Measurements from ENCODE around the gene NOX4. TPM values are rescaled to one million over a fixed set of nuclear protein-coding genes. Genes with fewer than 3 reads are reported as not detected.

The NOX4 gene
- total RNA-seq (ENCODE audit: insufficient read depth, low replicate concordance) = 14.0 TPM

DNA sequence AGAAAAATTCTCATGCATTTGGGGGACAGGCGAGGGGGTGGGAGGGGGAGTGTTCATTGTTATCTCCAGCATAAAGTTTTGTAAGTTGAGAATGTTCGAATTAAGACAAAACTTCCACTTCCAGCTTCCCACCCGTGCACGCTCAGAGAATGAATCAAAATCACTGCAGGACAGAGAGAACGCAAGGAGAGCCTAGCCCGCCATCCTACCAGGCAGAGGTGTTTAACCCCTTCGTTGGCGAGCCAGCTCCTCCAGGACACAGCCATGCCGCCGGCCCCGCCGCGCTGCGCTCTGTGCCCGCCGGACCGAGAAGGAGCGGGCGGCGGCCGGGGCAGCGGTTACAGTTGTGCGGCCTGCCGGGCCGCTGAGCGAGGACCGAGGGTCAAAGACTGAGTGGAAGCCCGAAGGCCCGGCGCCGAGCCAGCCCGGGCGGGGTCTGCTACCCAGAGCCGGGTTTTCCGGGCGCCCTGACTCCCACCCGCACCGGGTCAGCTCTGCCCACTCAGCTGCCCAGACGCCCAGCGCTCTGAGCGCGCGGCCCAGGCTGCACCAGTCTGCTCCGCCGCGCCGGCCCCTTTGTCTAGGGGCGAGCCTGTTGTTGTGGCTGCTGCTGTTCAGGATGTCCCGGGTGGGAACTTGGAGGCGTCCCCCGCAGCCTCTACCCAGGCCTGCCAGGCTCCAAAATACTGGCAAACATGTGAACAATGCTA lies at the start of gene NOX4:
Gene NOX4, minus strand, starts transcription at position 395 of the 710 bp plus-strand sequence. Its CDS starts 129 bp downstream, at position 266.
- DNase-seq (ENCODE audit: low spot score) = peak; percentile 76

DNA sequence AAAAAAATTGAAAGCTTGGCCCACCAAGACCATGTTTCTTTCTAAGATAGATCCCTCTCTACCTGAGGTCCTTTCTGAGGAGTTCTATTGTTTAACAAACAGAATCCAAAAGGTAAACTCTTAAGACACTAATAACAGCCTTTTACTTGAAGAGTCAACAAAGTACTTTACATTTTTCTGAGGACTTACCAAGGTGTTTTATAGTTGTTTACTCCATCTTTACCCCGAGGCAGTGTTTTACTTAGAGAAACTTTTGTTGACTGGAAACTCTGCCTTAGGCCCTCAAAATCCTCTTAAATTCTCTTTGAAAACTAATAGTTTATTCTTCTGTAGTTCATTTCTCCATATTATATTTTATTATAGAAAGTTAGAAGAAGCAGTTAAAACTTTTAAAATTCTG lies 49.7 kb upstream of the NOX4 start:
- DNase-seq (ENCODE audit: low spot score) = no peak

DNA sequence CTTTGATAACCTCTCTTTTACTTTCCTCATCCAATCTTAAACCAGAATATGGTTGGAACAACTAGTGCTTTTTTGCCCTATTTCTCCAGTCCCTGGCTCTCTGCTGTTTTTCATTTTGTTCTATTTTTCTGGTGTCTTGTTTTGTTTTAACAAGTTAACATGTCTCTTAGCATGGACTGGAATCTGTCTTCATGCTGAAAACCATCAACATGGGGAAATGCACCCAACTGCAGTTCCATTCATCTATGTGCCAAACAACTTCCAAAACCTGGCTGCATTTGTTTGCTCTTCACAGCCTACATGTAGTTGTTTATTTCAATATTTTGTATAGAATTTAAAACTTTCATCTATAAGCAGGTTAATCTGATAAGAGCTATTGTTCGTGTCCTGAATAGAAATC lies 46.8 kb upstream of the NOX4 start:
- DNase-seq (ENCODE audit: low spot score) = no peak

DNA sequence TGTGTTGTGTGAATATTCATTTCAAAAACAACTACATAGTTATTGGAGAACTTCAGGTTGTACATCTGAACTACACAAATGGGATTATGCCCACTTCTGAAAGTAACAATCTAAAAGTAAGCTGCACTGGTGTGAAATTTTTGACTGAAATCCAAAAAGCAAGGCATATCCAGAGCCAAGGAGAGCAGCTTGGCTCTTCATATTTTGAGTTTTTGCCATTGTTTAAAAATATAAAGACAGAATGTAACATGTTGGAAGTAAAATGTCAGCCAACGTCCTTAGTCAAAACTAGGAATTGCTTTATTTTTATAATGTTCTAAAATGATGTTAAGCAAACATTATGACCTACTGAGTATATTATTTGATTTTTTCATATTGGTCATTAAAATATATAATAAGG lies 45.8 kb upstream of the NOX4 start:
- no peak for DNase-seq (ENCODE audit: low spot score)

DNA sequence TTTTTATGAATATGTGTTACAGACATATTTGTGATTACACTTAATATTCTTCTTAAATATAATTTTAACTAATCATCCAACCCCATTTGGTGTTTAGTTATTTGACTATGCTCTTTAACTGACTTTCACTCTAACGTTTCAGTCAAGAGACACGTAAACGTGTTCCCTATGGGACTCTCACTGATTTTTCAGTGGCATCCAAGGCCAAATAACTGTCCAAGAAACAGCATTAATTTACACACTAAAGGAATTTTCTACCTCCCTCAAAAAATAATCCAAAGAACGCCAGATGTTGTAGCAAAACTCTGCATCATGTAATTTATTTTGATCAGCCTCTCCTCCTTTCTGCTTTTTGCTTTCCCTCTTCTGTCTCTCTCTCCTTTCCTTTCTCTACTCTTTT lies 44.0 kb upstream of the NOX4 start:
- DNase-seq (ENCODE audit: low spot score) = no peak

DNA sequence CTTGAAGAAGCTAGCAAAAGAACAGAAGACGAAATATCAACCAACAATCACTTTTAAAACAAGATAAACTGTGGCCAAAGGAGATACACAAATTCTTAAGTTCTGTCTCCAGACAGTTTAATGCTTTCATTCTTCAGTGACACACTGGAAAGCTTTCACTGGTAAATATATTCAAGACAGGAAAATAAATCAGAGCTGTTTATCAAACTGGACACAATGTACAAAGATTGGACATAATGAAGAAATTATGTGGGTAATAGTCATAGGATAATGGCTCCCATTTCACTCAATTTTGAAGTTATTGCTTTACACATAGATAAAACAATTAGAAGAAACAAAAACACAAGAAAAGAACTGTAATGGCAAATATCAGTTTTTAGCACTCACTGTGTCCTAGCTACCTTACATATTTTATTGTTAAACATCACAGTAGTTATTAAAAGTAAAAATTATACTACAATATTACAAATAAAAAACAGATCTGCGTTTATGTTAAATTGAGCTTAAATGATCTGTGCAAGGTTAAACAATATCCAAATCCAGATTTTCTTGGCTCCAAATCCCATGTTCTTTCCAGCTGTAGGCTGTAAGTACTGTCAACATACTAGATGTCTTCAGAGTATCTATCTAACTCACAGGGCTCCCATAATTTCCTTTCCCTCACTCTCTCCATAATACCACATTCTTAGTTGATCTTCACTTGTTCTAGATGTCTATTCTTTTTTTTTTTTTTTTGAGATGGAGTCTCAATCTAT lies 38.6 kb upstream of the NOX4 start:
- no peak for DNase-seq (ENCODE audit: low spot score)

DNA sequence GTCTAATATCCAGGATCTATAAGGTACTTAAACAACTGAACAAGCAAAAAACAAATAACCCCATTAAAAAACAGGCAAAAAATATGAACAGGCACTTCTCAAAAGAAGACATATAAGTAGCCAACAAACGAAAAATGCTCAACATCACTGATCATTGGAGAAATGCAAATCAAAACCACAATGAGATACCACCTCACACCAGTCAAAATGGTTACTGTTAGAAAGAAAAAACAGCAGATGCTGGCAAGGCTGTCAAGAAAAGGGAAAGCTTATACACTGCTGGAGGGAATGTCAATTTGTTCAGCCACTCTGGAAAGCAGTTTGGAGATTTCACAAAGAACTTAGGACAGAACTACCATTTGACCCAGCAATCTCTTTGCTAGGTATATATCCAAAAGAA lies 30.6 kb upstream of the NOX4 start:
- DNase-seq (ENCODE audit: low spot score) = no peak

DNA sequence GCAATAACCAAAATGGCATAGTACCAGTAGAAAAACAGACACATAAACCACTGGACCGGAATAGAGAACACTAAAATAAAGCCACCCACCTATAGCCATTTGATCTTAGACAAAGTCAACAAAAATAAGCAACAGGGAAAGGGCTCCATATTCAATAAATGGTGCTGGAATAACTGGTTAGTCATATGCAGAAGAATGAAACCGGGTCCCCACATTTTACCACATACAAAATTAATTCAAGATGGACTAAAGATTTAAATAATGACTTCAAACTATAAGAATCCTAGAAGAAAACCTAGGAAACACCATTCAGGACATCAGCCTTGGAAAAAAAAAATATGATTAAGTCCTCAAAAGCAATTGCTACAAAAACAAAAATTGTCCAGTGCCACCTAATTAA lies 30.1 kb upstream of the NOX4 start:
- no peak for DNase-seq (ENCODE audit: low spot score)

DNA sequence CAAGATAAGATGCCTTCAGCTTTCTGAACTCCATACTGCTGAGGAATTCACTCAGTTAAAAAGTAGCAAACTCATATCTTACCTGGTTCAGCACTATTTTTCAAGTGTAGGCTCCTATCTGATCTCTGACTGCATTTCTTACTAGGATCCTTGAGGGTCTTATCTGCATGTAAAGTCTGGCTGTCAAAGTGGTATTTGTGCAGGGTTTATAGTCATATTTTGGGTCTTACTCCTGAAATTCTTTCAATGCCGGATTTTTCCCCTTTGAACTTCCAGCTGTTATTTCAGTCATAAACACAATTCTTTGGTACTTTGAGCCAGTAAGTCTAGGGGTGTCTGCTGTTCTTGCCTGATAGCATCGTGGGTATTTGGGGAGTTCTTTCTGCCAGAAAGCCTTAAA lies 25.3 kb upstream of the NOX4 start:
- DNase-seq (ENCODE audit: low spot score) = peak; percentile 83

DNA sequence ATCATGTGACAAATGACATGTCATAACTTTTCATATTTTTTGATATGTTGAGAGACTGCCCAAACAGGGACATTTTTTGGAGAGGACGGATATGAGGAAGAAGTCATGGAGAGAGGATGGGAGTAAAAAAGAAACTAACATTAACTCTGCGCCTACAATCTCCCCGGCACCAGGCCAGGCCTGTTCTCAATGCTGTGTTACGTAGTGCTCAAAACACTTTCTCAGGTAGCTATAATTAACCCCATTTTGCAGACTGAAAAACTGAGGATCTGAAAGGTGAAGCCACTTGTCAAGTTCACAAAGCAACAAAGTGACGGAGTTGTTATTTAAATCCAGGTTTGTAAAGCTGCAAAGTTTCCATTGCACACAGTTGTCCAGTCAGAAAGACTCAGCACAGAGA lies 17.4 kb upstream of the NOX4 start:
- DNase-seq (ENCODE audit: low spot score) = no peak

DNA sequence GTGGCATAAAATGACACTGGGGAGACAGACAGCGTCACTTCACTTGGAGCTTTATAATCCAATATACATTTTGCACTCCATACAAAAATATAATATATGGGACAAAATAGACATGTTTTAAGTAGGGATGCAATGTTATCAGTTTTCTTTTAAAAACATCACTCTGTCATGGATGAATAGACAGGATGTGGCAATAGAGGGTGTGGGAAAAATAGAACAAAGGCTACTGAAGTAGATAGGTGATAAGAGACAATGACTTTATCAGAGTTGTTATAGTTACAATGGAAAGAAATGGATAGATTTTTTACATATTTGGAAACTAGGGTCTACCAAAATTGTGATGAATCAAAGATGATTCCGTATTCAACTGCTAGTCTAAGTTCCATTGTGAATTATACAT lies 13.1 kb upstream of the NOX4 start:
- no peak for DNase-seq (ENCODE audit: low spot score)

DNA sequence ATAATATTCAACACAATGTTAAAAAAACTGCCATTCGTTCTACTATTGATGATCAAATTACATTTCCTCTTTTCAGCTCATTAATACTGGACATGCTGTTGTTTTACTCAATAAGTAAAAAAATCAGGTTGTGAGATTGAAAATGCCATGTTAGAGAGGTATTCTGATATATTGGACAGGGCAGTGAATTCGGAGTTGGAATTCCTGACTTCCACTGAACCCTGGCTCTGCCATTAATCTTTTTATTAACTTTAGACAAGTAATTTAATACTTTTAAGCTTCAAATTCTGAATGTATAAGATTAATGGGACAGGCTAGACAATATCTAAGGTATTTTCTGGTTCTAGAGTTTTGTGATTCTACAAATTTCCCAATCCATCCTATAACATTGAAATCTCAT lies 12.2 kb upstream of the NOX4 start:
- no peak for DNase-seq (ENCODE audit: low spot score)

DNA sequence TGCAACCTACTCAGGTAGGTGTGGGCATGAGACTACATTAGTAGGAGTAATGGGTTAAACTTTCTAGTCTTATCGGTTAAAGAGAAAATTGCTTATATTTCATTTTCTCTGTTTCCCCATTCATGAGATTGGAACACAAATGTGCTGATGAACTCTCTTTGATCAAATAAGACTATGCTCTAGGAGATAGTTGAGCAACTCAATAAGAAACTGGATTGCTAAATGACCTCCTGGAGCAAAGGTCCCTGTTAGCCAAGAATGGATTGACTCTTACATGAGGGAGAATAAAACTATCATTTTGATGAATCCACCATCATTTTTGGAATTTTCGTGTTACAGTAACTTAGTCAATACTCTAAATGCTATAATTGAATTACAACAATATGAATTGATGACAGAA lies 11.1 kb upstream of the NOX4 start:
- DNase-seq (ENCODE audit: low spot score) = no peak

DNA sequence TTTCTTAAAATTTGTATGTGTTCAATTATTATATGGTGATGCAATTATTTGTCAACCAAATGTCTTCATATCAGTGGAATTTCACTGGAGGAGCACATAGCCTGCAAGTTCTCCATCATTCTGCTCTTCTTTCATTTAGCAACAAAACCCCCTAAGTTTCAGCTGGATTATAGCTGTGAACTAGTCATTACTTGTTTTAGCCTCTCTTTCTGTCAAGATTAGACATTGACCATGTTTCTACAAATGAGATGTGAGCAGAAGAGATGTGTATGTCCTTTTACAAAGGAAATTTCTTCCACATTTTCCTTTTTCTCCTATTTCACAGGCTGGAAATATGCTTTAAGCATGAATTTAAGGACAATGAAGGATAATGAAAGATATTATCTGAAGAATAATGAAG lies 9.2 kb upstream of the NOX4 start:
- DNase-seq (ENCODE audit: low spot score) = peak; percentile 39

DNA sequence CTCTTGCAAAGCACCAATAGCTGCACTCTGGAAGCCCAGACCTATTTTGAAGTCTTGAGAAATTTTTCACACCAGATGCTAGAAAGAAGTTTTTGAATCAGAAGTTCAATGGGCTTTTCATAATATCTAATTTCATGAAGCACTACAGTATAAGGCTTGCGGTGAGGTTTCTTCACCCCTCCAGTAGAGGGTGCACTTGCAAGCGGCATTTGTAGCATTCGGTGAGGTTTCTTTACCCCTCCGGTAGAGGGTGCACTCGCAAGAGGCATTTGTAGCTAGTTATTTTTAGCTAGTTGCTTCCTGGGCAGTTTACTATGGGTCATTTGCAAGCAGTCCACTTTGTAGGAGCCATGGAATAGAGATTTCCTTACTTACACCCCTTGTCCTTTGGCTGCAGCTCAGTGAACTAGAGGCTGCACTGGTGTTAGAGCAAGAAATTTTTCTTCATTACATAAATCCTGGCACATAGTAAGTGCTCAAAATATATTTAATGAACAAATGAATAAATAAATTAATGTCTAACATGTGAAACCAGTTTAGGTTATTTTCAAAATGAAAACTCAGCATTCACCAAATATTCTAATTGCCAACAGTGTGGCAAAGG lies 7.8 kb upstream of the NOX4 start:
- no peak for DNase-seq (ENCODE audit: low spot score)

DNA sequence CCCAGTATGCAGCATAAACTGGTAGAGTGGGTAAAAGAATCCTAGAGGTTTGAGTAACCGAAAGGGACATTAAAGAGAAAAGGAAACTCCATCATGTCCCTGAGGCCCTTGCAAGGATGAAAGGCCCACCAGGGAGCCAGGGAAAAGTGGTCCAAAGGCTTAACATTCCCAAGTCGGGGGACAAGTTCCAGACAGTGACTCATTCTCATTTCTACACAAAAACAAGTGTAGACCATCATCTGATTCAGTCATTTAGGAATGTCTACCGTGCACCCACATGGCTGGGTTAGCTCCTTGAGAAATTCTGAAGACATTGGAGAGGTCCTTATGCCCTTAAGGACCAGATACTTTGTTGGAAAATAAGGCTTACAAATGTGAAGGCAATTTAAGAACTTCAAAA lies 4.8 kb upstream of the NOX4 start:
- DNase-seq (ENCODE audit: low spot score) = peak; percentile 38

DNA sequence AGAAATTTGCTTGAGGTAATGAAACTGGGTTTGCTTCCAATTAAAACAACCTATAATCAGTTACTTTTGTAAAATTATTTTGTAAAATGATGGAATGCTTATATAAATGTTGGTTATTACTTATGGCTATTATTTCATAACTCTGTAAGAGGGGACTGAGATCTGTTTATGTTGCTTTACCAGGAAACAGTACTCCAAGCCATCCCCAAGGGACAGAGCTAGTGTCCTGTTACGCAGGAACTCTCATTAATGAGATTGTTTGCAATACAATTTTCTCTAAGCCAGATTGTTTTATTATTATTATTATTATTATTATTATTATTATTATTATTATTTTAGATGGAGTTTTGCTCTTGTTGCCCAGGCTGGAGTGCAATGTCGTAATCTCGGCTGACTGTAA lies 2.3 kb upstream of the NOX4 start:
- DNase-seq (ENCODE audit: low spot score) = no peak

DNA sequence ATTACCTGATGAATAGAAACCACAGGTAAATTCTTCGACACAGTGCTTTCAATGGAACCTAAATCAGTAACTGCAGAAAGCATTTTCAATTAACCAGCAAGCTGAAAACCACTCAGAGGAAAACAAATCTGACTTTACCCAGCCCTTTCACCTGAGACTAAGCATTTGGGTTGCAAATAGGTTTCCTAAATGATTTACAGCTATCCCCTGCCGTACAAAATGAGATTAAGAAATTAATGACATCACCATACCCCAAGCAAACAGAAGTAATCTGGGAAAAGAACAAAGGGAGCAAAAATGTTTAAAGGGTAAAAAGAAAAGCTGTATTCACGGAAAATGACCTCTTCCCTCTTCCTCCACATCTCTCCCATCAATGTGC lies 584 bp downstream of the NOX4 start:
- DNase-seq (ENCODE audit: low spot score) = no peak

DNA sequence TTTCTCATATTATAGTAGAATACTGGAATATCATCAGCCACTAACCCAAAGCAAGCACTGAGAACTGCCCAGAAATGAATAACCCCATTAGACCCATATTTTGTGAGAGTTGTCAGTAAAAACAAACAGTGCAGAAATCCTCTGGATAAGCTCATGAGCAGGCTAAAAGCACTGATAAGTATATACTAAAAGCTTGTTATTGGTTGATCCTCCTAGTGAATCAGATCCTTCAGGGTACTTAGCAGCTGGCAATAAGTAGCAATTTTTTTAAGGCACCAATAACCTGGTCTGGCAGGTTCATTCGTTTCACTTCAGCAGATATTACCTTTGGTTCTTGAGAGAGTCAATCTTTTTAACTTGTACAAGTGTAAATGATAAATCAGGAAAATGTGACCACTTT lies 1.2 kb downstream of the NOX4 start:
- DNase-seq (ENCODE audit: low spot score) = peak; percentile 73

DNA sequence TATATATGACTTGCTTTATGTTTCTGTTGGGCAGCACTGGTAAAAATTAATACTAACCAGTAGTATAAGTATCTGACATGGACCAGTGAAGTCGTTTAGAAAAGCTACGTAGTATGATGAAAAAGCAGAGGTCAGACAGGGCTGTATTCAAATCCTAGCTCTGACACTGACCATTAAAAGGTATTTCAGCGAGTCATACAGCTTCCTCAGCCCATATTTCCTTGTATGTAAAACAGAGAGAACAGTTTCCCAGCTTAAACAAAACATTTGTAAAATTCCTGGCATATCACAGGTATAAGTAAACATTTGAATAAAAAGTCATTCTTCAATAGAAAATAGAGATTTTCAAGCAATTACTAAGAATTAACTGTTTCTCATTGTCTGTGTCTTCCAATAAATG lies 4.2 kb downstream of the NOX4 start:
- DNase-seq (ENCODE audit: low spot score) = no peak

DNA sequence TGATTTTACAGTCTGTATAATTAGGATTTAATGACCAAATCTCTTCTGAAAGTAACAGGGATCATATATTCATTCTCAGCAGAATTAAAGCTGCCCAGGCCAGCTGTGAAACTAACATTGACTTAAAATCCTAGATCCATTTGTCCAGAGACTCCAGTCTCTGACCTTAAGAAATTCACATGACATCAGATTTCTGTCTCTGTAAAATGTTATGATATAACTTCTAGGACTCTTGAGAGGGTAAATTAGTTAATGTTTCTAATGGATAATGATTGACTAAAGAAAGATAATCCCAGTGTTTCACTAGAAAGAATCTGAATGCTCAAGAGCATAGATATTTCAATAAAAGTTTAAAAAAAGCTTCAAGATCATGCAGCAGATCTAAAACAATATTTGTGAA lies 6.3 kb downstream of the NOX4 start:
- DNase-seq (ENCODE audit: low spot score) = no peak

DNA sequence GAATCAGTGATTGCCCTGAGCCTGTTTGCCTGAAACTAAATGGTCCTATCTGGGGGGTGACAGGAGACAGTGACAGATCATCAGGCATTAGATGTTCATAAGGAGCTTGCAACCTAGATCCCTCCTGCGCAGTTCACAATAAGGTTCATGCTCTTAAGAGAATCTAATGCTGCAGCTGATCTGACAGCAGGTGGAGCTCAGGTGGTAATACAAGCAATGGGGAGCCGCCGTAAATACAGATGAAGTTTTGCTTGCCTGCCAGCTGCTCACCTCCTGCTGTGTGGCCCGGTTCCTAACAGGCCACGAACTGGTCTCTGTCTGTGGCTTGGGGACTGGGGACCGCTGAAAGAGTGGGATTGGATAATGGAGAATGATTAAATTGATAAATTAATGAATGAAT lies 14.0 kb downstream of the NOX4 start:
- no peak for DNase-seq (ENCODE audit: low spot score)

DNA sequence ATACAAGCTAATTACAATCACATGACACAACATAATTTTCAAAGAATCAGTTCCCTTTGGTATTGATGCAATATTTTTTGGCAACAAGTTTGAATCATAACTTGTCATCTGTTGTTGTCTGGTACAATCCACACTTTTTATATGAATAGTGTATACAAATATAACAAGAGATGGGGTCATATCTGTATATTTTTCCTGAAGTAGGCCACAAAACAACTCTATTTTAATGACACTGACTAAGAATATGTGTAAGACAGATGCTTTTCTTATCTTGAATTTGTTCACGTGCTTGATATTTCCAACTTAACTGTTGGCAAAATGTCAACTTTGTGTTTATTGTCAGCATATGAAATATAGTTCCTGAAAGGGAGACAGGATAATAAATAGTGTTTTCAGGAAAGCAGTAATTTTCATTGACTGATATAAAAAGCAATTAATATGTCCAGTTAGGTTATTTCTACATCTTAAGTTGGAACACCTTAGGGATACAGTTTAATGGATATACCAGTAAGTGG lies 27.9 kb downstream of the NOX4 start:
- DNase-seq (ENCODE audit: low spot score) = peak; percentile 7

All from umbilical cord (tissue), 2 donors.